Erythroblast (primary cell): ENCODE data around the gene MARCHF5.

Experiments used
- GATA1 ChIP-seq: IDR thresholded peaks from 2 replicates; pipeline ENCODE4 v1.6.1; 2011; ENCODE audit warnings: low read depth, mild to moderate bottlenecking, control low read depth, low read length, moderate library complexity
- POLR2A ChIP-seq: IDR thresholded peaks from 2 replicates; pipeline ENCODE4 v1.6.1; 2011; ENCODE audit warnings: mild to moderate bottlenecking, low read length

DNA sequence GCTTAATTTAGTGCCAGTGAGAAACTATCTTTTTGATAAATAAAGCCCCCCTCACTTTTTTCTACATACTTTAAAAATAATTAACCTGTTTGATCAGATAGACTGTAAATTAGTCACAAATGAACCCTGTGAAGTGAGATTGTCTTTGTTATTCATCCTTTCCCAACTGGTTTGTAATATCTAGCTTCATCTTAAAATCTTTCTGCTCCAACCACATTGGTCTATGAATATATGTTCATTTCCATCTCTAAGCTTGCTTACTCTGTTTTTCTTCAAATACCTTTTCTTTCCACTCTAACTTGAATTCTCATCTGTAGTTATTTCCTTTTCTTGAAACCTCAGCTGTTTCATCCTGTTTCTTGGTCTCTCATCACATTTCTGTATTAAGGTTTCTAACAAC, 12.1 kb downstream of the MARCHF5 start:
- TF ChIP-seq POLR2A (no peak), GATA1 (no peak)
